H9 (cell line): Measurements from ENCODE around the gene FOSL2. TPM values are rescaled to one million over a fixed set of nuclear protein-coding genes. Genes with fewer than 3 reads are reported as not detected.
A peak's percentile ranks its signal among the peaks of the same experiment; 100 is the strongest.

Experiments used
- DNase-seq: peaks from one replicate; pipeline ENCODE4 v3.0.0-alpha.2; 2017
- H2AFZ ChIP-seq: one replicate; pipeline ENCODE4 v1.6.1; 2013; ENCODE audit warnings: mild to moderate bottlenecking, low read length, control low read depth, moderate library complexity
- H2AK5ac ChIP-seq: 2 replicates; pipeline ENCODE4 v1.6.1; 2013; ENCODE audit warnings: low read length, control low read depth, mixed read lengths; ENCODE audit not compliant: insufficient read length
- H2BK120ac ChIP-seq: one replicate; pipeline ENCODE4 v1.6.1; 2013; ENCODE audit warnings: low read depth, mild to moderate bottlenecking, low read length, control low read depth, inconsistent platforms; ENCODE audit not compliant: poor library complexity, severe bottlenecking
- H2BK12ac ChIP-seq: 2 replicates; pipeline ENCODE4 v1.6.1; 2013; ENCODE audit warnings: low read length, control low read depth, mixed read lengths, low read depth; ENCODE audit not compliant: insufficient read length
- H2BK15ac ChIP-seq: 2 replicates; pipeline ENCODE4 v1.6.1; 2013; ENCODE audit warnings: low read depth, low read length, control low read depth
- H2BK20ac ChIP-seq: one replicate; pipeline ENCODE4 v1.6.1; 2013; ENCODE audit warnings: low read depth, mild to moderate bottlenecking, low read length, control low read depth, inconsistent platforms; ENCODE audit not compliant: poor library complexity, severe bottlenecking
- H2BK5ac ChIP-seq: 2 replicates; pipeline ENCODE4 v1.6.1; 2013; ENCODE audit warnings: low read length, control low read depth, mixed read lengths; ENCODE audit not compliant: insufficient read length
- H3K14ac ChIP-seq: 2 replicates; pipeline ENCODE4 v1.6.1; 2013; ENCODE audit warnings: low read length, control low read depth; ENCODE audit not compliant: insufficient read depth
- H3K18ac ChIP-seq: 2 replicates; pipeline ENCODE4 v1.6.1; 2013; ENCODE audit warnings: low read depth, mild to moderate bottlenecking, mixed read lengths, low read length, control low read depth; ENCODE audit not compliant: insufficient read length
- H3K23ac ChIP-seq: 2 replicates; pipeline ENCODE4 v1.6.1; 2013; ENCODE audit warnings: low read length, control low read depth, mixed read lengths, low read depth; ENCODE audit not compliant: insufficient read length
- H3K23me2 ChIP-seq: 2 replicates; pipeline ENCODE4 v1.6.1; 2013; ENCODE audit warnings: low read depth, mild to moderate bottlenecking, mixed read lengths, low read length, control low read depth; ENCODE audit not compliant: insufficient read length, poor library complexity, severe bottlenecking
- H3K27ac ChIP-seq: 2 replicates; pipeline ENCODE4 v1.5.1; 2013; ENCODE audit warnings: low read length, control low read depth, mixed read lengths, low read depth; ENCODE audit not compliant: insufficient read length
- H3K27me3 ChIP-seq: 2 replicates; pipeline ENCODE4 v1.6.1; 2013; ENCODE audit warnings: low read length, control low read depth, inconsistent platforms; ENCODE audit not compliant: insufficient read depth
- H3K4ac ChIP-seq: 2 replicates; pipeline ENCODE4 v1.6.1; 2013; ENCODE audit warnings: low read depth, mild to moderate bottlenecking, control low read depth, inconsistent platforms, low read length, moderate library complexity
- H3K4me1 ChIP-seq: 2 replicates; pipeline ENCODE4 v1.6.1; 2013; ENCODE audit warnings: low read length, control low read depth, inconsistent platforms; ENCODE audit not compliant: insufficient read depth
- H3K4me2 ChIP-seq: 2 replicates; pipeline ENCODE4 v1.6.1; 2013; ENCODE audit warnings: low read length, control low read depth, mixed read lengths; ENCODE audit not compliant: insufficient read length, insufficient read depth
- H3K56ac ChIP-seq: 2 replicates; pipeline ENCODE4 v1.6.1; 2013; ENCODE audit warnings: low read depth, mild to moderate bottlenecking, mixed read lengths, low read length, control low read depth; ENCODE audit not compliant: insufficient read length
- H3K79me1 ChIP-seq: 2 replicates; pipeline ENCODE4 v1.6.1; 2013; ENCODE audit warnings: low read depth, mild to moderate bottlenecking, moderate library complexity, low read length, control low read depth, inconsistent platforms; ENCODE audit not compliant: insufficient read depth, poor library complexity, severe bottlenecking
- H3K79me2 ChIP-seq: 2 replicates; pipeline ENCODE4 v1.6.1; 2013; ENCODE audit warnings: low read length, control low read depth, inconsistent platforms; ENCODE audit not compliant: insufficient read depth
- H3K9ac ChIP-seq: 2 replicates; pipeline ENCODE4 v1.6.1; 2013; ENCODE audit warnings: low read length, control low read depth, mixed read lengths; ENCODE audit not compliant: insufficient read length; ENCODE audit errors: extremely low read depth
- H3K9me3 ChIP-seq: one replicate; pipeline ENCODE4 v1.6.1; 2013; ENCODE audit warnings: low read depth, low read length, inconsistent platforms; ENCODE audit not compliant: control insufficient read depth
- H3T11ph ChIP-seq: one replicate; pipeline ENCODE4 v1.6.1; 2013; ENCODE audit warnings: mild to moderate bottlenecking, low read length, control low read depth, inconsistent platforms
- H4K20me1 ChIP-seq: one replicate; pipeline ENCODE4 v1.6.1; 2013; ENCODE audit not compliant: control insufficient read depth, insufficient read length, insufficient read depth
- H4K5ac ChIP-seq: 2 replicates; pipeline ENCODE4 v1.6.1; 2013; ENCODE audit warnings: low read depth, mild to moderate bottlenecking, mixed read lengths, low read length, control low read depth; ENCODE audit not compliant: insufficient read length
- H4K8ac ChIP-seq: replicated peaks from 2 replicates; pipeline ENCODE4 v1.6.1; 2013; ENCODE audit warnings: low read length, control low read depth, mixed read lengths, low read depth; ENCODE audit not compliant: insufficient read length
- H4K91ac ChIP-seq: 2 replicates; pipeline ENCODE4 v1.6.1; 2013; ENCODE audit warnings: low read depth, mild to moderate bottlenecking, moderate library complexity, mixed read lengths, low read length, control low read depth; ENCODE audit not compliant: insufficient read length
- H3K27ac Mint-ChIP-seq, 3 experiments: 2 replicates in 2 of 3; 3 replicates in 1 of 3; pipeline ENCODE4 v1.8.0; 2020 to 2021; ENCODE audit warnings: mixed read lengths in 3 of 3, mild to moderate bottlenecking in 1 of 3, moderate library complexity in 1 of 3
- H3K27me3 Mint-ChIP-seq: 2 replicates; pipeline ENCODE4 v1.8.0; 2021; ENCODE audit warnings: low read depth, mild to moderate bottlenecking, moderate library complexity, mixed read lengths
- H3K36me3 Mint-ChIP-seq, 3 experiments: 2 replicates in 2 of 3; 3 replicates in 1 of 3; pipeline ENCODE4 v1.8.0; 2020 to 2021; ENCODE audit warnings: low read depth in 3 of 3, mixed read lengths in 3 of 3; ENCODE audit not compliant: insufficient read depth in 1 of 3
- H3K4me1 Mint-ChIP-seq, 2 experiments: 2 replicates each; pipeline ENCODE4 v1.8.0; 2020; ENCODE audit warnings: mixed read lengths in 2 of 2
- H3K4me3 Mint-ChIP-seq, 2 experiments: 2 replicates in 1 of 2; 3 replicates in 1 of 2; pipeline ENCODE4 v1.8.0; 2020 to 2021; ENCODE audit warnings: mild to moderate bottlenecking in 2 of 2, mixed read lengths in 2 of 2, moderate library complexity in 1 of 2
- H3K9me3 Mint-ChIP-seq, 2 experiments: 2 replicates in 1 of 2; 3 replicates in 1 of 2; pipeline ENCODE4 v1.8.0; 2020; ENCODE audit warnings: mild to moderate bottlenecking in 2 of 2, mixed read lengths in 2 of 2, moderate library complexity in 1 of 2
- CTCF ChIP-seq: fragments of 200-600 bp; sonication (generic); conservative IDR thresholded peaks from 3 replicates; pipeline ENCODE4 v1.8.0; 2021; ENCODE audit warnings: antibody characterized with exemption, mild to moderate bottlenecking
- WGBS: extraction: QIAGEN DNeasy Blood & Tissue Kit; methylation state at CpG from one replicate; pipeline ENCODE4 v1.1.7; 2013; ENCODE audit warnings: missing lambda C conversion rate, low lambda C conversion rate, mixed read lengths; ENCODE audit not compliant: insufficient read length; ENCODE audit errors: extremely low coverage; 5-methylcytosine and 5-hydroxymethylcytosine counted together
- total RNA-seq: library from RNA; stranded (reverse); gene quantifications from 2 replicates; pipeline ENCODE4 v1.2.1, GENCODE V29; 2021

The FOSL2 gene
- total RNA-seq, 1 experiment from 2014 or later, result 7.4 TPM

GRCh38 chr2:28449488-28450395 lies 57.1 kb downstream of the FOSL2 start:
- no CpG with 5 or more reads among the region's 17 CpGs for WGBS
- no peak overlapping the region for H2BK15ac ChIP-seq
- Mint-ChIP-seq H3K4me3 (no peak overlapping the region), H3K27me3 (peaks cover 3% of the 10 kb centered on the region; the same call in 1 of the 2 replicates), H3K9me3 (no peaks in the 10 kb centered on the region), H3K36me3 (no peaks in the 10 kb centered on the region), H3K4me1 (peaks cover 9 to 10% of the 10 kb centered on the region in 2 experiments), H3K27ac (peak overlapping the region in 1 of 3 experiments; percentile 9; a peak in 1 of 7 replicates)
- H3K56ac ChIP-seq, result no peak overlapping the region
- H3T11ph ChIP-seq, result no peak overlapping the region
- H4K91ac ChIP-seq, result no peak overlapping the region
- H3K14ac ChIP-seq, result no peak overlapping the region
- no peak overlapping the region for H4K8ac ChIP-seq
- H2AFZ ChIP-seq, result no peak overlapping the region
- H4K20me1 ChIP-seq, result no peaks in the 10 kb centered on the region
- H3K9me3 ChIP-seq, result no peaks in the 10 kb centered on the region
- no peak overlapping the region for H3K27ac ChIP-seq
- no peak overlapping the region for H3K4me2 ChIP-seq
- no peak for TF ChIP-seq CTCF
- no peak overlapping the region for H2BK5ac ChIP-seq
- H3K79me1 ChIP-seq, result no peaks in the 10 kb centered on the region
- no peaks in the 10 kb centered on the region for H3K79me2 ChIP-seq
- no peak for DNase-seq
- H2BK12ac ChIP-seq, result no peak overlapping the region
- H3K4me1 ChIP-seq, result no peaks in the 10 kb centered on the region
- no peaks in the 10 kb centered on the region for H3K27me3 ChIP-seq
- H3K23me2 ChIP-seq, result no peaks in the 10 kb centered on the region
- H2BK20ac ChIP-seq, result no peak overlapping the region
- no peak overlapping the region for H2AK5ac ChIP-seq
- H3K23ac ChIP-seq, result no peak overlapping the region
- no peak overlapping the region for H2BK120ac ChIP-seq
- no peak overlapping the region for H4K5ac ChIP-seq
- H3K18ac ChIP-seq, result no peak overlapping the region
- no peak overlapping the region for H3K9ac ChIP-seq
- H3K4ac ChIP-seq, result no peak overlapping the region
